GM20431 (cell line): ENCODE data around the gene SPC24.
"Not testable (repeated sequence)": the region's sequence is repeated elsewhere in the genome, so short reads cannot be mapped to it uniquely, and the experiment has no call there.

Experiments used
- in situ Hi-C: fragments of 300-500 bp; cut with MseI, MboI; formaldehyde crosslinking; loops from one replicate; pipeline ENCODE4 v1.15.0; 2020; ENCODE audit warnings: low sequenced_read_pairs; ENCODE audit not compliant: unreplicated experiment

The SPC24 gene

DNA sequence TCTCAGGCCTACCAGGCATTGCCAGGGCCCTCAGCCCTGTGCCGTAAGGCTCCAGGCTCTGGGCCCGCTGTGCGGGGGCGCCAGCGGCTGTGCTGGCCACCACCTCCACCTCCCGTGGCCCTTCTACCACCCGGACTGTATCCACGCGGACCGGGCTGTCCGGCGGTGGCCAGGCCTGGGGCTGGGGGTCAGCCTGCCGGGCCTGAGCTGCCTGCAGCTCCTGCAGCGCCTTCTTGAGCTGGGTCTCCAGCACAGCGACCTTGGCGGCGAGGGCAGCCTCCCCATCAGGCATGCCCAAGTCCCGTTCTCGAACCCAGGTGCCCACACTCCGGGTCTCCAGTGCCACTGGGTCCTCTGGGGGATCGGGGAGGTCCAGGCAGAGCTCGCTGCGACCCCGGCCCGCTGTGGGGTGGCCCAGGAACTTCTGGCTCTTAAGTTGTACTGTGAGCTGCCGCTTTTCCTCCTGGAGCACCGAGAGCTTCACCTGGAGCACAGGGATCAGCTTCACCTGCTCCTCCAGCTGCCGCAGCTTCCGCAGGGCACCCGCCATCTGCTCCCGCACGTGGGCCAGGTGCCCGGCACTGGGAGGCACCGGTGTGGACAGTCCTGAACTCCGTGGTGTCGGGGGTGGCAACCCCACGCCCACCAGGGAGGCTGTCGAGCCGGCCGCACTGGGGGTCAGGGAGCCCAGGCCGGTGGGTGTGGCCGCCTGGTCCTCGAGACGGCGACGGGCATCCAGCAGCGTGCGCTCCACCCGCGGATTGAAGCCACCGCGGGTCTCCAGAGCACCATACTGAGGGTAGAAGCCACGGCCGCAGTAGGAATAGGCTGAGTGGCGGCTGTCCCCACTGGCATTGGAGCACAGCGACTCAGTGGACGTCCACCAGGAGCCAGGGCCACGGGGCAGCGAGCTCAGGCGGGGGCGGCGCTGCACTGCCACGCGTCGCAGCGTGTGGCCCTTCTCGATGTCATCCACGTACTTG is 37.7 kb upstream of the SPC24 start:
- in situ Hi-C loops, result no loop called here

DNA sequence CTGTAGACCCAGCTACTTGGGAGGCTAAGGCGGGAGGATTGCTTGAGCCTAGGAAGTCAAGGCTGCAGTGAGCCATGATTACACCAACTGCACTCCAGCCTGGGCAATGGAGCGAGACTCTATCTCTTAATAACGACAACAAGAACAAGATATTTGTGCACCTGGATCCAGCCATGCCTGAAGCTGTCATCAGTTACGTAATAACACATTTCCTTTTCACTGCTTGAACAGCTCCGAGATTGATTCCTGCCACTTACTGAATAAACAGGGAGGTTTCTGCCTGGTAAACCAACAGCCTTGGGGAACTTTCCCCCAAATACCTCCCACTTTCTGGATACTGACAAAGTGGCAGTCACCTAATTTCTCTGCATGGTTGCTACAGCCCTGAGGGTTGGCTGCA is 36.4 kb upstream of the SPC24 start:
- in situ Hi-C loops, result no loop called here

DNA sequence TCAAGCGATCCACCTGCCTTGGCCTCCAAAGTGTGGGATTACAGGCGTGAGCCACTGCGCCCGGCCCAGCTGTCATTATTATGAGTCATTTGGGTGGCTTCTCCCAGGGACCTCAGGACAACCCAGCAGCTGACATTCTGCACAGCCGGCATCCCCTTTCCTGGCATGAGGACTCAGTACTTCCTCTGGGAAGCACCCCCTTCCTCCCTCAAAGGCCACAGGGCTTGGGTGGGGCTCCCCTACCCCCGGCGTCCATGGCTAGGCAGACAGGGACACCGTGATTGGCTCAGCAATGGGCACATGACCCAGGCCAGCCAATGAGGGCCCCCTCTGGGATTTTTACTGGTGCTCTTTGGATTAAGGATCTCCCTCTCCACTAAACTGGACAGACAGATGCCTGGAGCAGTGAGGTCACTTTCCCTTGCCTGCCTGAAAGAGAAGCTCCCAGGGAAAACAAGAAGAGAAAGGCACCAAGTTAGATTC is 35.7 kb upstream of the SPC24 start:
- in situ Hi-C loops, result no loop called here

DNA sequence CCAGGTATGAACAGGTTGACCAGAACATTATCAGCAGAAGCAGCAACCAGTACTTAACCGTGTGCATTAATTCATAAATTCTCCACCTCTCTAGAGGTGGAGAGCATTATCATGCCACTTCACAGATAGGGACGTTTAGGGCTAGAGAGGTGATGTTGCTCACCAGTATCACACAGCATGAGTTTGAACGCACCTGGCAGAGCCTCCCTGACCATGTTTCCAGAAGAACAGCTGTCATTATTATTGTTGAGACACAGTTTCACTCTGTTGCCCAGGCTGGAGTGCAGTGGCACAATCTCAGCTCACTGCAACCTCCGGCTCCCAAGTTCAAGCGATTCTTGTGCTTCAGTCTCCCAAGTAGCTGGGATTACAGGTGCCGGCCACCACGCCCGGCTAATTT is 34.9 kb upstream of the SPC24 start:
- in situ Hi-C loops, result no loop called here

DNA sequence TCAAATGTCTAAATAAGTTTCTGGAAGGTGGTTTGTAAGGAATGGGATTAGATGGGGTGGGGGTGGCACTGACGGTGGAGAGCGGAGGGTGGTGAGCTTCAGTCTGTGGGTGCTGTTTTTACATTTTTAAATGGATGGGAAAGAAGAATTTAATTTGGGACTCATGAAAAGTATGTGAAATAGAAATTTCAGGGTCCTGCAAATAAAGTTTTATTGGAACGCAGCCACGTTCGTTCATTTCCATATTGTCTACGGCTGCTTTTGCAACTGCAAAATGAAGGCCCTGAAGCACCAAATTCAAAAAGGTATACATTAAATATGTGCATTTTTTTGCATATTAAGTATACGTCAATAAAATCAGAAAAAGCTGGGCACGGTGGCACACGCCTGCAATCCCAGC is 31.9 kb upstream of the SPC24 start:
- in situ Hi-C loops, result no loop called here

DNA sequence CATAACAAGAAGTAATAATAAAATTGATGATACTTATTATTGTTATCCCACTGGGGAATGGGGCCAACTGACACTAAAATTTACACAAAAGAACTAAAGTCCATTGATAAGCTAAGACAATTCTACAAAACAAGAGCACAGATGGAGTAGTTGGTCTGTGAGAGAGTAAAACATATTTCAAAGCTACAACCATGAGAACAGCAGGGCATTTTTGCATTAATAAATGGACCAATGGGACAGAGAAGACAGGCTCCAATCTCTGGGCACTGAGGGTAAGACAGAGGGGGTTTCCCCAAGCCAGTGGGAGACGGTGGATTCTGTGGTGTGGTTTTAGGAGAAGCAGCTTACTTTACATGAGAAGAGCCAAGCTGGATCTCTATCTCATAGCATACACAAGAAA is 27.4 kb upstream of the SPC24 start:
- in situ Hi-C loops, result no loop called here

DNA sequence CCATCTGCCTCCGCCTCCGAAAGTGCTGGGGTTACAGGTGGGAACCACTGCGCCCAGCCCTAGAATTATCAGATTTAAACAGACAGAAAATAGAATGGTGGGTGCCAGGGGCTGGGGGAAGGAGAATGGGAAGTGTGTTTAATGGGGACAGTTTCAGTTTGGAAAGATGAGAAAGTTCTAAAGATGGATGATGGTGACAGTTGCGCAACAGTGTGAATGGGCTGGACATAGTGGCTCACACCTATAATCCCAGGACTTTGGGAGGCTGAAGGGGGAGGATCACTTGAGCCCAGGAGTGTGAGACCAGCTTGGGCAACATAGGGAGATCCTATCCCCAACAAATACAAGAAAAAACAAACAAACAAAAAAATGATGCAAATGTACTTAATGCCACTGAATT is 25.9 kb upstream of the SPC24 start:
- in situ Hi-C loops, result no loop called here

DNA sequence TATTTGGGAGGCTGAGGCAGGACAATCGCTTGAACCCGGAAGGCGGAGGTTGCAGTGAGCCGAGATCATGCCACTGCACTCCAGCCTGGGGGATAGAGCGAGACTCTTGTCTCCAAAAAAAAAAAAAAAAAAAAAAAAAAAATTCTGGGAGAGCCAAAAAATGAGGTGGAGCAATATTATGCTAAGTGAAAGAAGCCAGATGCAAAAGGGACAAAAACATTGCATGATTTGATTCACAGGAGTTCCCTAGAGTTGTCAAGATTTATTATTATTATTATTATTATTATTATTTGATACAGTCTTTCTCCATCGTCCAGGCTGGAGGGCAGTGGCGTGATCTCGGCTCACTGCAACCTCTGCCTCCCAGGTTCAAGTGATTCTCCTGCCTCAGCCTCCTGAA is 25.4 kb upstream of the SPC24 start:
- in situ Hi-C loops, result not testable (repeated sequence)

DNA sequence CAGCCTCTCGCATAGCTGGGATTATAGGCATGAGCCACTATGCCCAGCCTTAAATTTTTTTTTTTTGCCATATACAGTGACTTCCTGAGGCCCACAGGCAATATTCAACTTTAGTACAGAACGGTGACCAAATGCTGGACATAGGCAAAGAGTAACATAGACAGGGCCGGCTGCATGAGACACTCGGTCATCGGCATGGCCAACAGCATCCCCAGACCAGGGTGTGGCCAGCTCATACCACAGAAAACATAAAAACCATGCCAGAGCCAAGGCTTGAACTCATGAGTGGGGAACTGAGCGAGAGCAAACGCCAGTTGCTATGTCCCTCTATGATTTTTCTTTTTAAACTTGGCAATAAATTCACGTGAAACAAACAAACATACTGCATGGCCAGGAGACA is 24.8 kb upstream of the SPC24 start:
- in situ Hi-C loops, result no loop called here

DNA sequence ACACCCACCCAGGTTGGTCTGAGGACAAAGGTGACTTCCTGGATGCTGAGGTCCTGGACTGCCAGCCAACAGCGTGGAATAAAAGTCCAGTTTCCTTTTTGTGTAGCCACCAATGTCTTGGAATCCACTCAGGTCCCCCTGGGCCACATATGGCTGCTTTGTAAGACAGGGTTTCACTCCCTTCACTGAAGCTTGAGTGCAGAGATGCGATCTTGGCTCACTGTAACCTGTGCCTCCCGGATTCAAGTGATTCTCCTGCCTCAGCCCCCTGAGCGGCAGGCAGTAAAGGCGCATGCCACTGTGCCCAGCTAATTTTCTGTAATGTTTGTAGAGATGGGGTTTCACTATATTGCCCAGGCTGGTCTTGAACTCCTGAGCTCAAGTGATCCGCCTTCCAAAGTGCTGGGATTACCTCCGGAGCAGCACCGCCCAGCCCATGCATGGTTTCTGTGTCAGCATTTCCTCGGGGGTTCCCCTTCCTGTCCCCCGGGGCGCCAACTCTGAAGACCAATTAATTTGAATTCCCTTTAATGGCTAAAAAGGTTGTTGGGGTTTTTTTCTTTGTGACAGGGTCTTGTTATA is 24.2 kb upstream of the SPC24 start:
- in situ Hi-C loops, result no loop called here

DNA sequence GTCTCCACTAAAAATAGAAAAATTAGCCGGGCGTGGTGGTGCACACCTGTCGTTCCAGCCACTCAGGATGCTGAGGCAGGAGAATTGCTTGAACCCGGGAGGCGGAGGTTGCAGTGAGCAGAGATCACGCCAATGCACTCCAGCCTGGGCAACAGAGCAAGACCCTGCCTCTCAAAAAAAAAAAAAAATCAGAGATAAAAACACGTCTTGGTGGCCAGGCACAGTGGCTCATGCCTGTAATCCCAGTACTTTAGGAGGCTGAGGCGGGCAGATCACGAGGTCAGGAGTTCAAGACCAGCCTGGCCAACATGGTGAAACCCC is 23.5 kb upstream of the SPC24 start:
- in situ Hi-C loops, result not testable (repeated sequence)

DNA sequence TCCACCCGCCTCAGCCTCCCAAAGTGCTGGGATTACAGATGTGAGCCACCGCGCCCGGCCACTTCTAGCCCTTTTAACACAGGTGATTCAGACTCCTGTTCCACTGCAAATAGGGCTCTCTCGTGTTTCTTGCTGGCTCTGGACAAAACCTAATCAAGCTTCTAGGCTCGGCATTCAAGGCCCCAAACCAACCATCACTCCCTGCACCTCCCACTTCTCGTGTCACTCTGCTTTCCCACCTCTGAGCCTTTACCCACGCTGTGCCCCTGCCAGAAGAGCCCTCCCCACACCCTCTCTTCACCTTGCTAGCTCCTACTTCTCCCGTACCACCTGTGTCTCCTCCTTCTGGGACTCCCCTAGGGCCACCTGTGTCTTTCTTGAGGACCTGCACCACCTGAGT is 22.0 kb upstream of the SPC24 start:
- in situ Hi-C loops, result no loop called here

DNA sequence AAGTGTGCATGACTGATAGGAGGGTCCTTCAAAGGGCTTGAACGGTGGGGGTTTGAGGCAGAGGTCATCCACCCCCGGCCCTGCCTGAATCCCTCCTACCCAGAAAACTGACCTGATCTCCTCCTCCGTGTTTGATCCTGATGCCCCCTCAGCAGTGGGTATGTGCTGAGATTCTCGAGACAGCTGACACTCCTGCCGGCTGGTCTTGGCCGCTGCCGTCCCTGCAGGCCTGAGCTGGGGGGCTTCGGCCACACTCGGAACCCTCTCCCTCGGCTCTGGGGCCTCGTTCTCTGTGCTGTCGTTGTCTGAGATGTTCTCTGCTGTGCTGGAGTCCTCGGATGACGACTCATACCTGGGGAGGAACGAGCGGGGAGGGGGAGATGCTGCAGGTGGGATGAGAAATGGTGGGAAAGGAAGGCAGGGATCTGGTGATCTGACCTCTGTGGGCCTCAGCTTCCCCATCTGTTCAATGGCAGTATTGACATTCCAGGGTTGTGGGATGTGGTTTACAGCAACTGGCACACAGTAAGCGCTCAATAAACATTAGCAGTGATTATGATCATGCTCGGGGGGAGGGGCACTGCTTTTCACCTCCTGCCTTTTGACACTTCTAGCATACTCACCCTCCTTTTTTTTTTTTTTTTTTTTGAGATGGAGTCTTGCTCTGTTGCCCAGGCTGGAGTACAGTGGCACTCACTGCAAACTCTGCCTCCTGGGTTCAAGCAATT is 21.0 kb upstream of the SPC24 start:
- in situ Hi-C loops, result no loop called here

DNA sequence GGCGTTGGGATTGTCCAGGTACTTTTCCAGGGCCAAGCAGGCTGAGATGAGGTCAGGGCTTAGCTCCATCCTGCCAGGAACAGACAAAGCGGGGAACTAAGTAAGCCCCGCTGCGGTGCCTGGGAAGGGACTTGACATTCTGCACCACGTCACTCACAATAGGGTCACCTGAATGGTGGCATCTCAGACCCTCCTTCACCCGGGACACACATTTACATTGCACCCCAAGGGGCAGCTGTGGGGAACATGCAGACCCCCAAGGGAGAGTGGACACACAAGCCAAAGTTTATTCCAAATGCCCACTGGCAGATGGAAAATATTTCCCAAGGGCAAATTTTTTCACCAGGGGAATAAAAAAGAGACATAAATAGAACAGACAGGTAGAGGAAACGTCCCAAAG is 20.3 kb upstream of the SPC24 start:
- in situ Hi-C loops, result no loop called here

DNA sequence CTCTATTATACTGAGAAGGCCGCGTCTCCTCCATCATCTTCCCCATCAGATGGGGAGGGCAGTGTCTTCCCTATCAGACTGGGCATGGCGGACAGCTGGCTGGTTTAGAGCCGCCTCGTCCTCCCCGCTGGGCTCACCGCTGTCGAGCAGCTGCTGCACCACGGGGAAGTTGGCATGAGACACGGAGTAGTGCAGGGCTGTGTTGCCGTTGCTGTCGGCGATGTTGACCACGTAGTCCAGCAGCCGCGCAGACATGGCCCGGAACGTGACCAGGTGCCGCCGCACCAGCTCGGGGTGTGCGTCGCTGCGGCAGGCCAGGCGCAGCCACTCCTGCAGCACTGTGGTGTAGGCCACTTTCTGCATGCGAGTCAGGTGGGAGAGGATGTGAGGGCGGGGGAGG is 18.8 kb upstream of the SPC24 start:
- in situ Hi-C loops, result no loop called here

DNA sequence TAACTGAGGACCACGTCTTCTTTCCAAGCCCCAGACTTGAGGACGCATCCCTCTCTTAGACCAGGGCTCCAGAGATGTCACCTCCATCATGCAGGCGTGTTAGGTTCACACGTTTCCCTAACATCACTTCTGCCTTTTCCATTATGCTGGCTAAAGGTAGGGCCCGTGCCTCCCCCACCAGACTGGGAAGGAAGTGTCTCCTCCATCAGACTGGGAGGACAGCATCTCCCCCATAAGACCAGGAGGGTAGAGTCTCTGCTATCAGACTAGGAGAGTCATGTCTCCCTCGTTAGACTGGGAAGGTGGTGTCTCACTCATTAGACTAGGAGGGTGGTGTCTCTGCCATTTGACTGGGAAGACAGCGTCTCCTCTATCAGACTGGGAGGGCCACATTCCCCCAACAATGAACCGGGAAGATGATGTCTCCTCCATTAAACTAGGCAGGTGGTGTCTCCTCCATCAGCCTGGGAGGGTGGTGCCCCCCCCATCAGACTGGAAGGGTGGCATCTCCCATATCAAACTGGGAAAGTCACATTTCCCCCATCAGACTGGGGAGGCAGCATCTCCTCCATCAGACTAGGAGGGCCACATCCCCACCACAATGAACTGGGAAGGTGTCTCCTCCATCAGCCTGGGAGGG is 18.1 kb upstream of the SPC24 start:
- in situ Hi-C loops, result no loop called here

DNA sequence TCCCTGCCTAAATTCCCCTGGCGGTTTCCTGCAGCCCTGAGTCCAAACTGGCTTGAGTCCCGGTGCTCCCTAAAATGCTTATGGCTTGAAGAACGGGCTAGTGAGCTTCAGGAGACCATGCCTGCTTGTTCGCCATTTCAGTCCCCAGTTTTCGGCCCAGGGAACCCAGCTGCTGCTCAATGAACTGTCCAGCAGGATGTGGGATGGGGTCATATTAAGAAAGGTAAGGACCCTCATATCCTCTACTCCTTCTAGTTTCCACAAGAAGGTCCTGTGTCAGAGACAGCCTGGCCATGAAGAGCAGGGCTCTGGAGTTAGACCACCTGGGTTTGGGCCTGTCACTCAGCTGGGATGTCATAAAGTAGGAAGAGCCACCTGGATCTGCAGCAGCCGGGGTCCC is 17.0 kb upstream of the SPC24 start:
- in situ Hi-C loops, result no loop called here

DNA sequence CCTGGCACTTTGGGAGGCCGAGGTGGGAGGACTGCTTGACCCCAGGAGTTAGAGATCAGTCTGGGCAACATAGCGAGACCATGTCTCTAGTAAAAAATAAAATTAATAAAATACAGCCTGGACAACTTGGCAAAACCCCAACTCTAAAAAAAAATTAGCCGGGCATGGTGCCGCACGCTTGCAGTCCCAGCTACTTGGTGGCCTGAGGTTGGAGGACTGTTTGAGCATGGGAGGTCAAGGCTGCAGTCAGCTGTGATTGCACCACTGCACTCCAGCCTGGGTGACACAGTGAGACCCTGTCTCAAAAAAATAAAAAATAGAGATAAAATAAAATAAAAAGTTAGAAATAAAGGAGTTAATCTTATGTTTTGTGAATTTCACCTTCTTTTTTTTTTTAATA is 15.6 kb upstream of the SPC24 start:
- in situ Hi-C loops, result no loop called here

DNA sequence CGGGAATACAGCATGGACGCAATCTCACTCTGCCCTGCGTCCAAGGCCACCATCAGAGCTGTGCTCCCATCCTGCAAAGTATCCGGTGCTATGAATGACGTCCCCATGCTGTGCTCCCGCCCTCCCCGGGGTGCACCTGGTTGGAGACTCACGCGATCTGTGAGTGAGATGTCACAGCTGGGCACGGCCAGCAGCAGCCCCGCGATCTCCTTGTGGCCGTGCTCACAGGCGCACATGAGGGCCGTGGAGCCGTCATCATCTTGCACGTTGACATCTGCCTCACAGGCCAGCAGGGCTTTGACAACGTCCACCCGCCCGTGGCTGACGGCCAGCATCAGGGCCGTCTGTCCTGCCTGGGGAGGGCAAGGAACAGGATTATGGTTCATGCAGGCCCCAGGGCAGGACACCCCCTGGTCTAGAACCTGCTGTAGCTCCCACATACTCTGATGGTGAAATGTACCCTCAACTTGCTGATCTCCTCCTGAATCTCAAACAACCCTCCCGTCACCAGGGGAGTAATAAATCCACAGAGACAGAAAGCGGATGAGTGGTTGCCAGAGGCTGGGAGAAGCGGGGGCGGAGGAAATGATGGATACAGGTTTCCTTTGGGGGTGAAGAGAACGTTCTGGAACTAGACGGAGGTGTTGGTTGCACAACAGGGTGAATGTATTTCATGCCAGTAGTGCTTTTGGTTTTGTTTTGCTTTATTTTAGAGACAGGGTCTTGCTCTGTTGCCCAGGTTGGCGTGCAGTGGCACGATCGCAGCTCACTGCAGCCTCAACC is 14.5 kb upstream of the SPC24 start:
- in situ Hi-C loops, result no loop called here

DNA sequence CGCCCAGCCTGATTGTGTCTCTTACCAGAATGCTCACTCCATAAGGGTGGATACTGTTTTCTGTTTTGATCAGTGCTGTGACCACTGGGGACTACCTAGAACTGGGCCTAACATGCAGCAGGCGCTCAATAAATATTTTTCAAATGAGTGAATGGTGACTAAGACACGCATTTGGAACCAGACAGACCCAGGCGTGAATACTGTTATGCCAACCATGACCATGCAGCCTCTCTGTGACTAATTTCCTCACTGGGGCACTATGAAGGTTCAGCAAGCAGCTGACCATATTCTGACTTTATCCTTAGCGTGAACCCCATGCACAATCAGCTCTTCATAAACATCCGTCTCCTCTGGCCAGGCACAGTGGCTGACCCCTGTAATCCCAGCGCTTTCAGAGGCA is 13.0 kb upstream of the SPC24 start:
- in situ Hi-C loops, result no loop called here
